ENCODE measurements around the gene SUPT16H. TPM values are rescaled to one million over a fixed set of nuclear protein-coding genes. Genes with fewer than 3 reads are reported as not detected.
A peak's percentile ranks its signal among the peaks of the same experiment; 100 is the strongest.

SUPT16H gene
- total and polyA plus RNA-seq, 2 of the 8 experiments (the other 6 are each of a cell fraction or from before 2014, with no cell fraction given), result 138 to 201 TPM

Small RNAs within 50 kb of the gene (small RNA-seq; reads per million reads assigned to genes)
- gene RN7SL650P (ENCODE audit: insufficient read depth) (not detected), gene SNORD8 (ENCODE audit: insufficient read depth) (37.9 reads per million, percentile 95 among the genes with 10 or more reads in this experiment), gene SNORD9 (ENCODE audit: insufficient read depth) (7.5 reads per million, percentile 75 among the genes with 10 or more reads in this experiment)

Other genes starting within 250 kb of the SUPT16H start
- gene OR5AU1, start 228.0 kb downstream of the SUPT16H start, total RNA-seq (2021; fragmentation: NEBNext Ultra II Directional; extraction: Animal tissue kit (Norgen Biotek cat#: 25700)), result not detected in 2 replicates
- not detected in 2 replicates for gene OR5AU1, start 228.0 kb downstream of the SUPT16H start, polyA plus RNA-seq (2011; rRNA removed)
- 1,203 and 1,207 TPM in 2 replicates for gene HNRNPC, start 114.6 kb downstream of the SUPT16H start, total RNA-seq (2021; fragmentation: NEBNext Ultra II Directional; extraction: Animal tissue kit (Norgen Biotek cat#: 25700))
- gene HNRNPC, start 114.6 kb downstream of the SUPT16H start, polyA plus RNA-seq (2011; rRNA removed), result 517 and 781 TPM in 2 replicates
- 0.63 and 0.65 TPM in 2 replicates for gene RPGRIP1, start 103.9 kb downstream of the SUPT16H start, total RNA-seq (2021; fragmentation: NEBNext Ultra II Directional; extraction: Animal tissue kit (Norgen Biotek cat#: 25700))
- 0.35 and 0.36 TPM in 2 replicates for gene RPGRIP1, start 103.9 kb downstream of the SUPT16H start, polyA plus RNA-seq (2011; rRNA removed)
- gene CHD8, start 72.1 kb upstream of the SUPT16H start, total RNA-seq (2021; fragmentation: NEBNext Ultra II Directional; extraction: Animal tissue kit (Norgen Biotek cat#: 25700)), result 140 TPM in 2 replicates
- 88.3 and 90.8 TPM in 2 replicates for gene CHD8, start 72.1 kb upstream of the SUPT16H start, polyA plus RNA-seq (2011; rRNA removed)
- 26.1 and 27.6 TPM in 2 replicates for gene RAB2B, start 92.9 kb upstream of the SUPT16H start, total RNA-seq (2021; fragmentation: NEBNext Ultra II Directional; extraction: Animal tissue kit (Norgen Biotek cat#: 25700))
- 13.6 and 23.4 TPM in 2 replicates for gene RAB2B, start 92.9 kb upstream of the SUPT16H start, polyA plus RNA-seq (2011; rRNA removed)
- gene TOX4, start 93.2 kb upstream of the SUPT16H start, total RNA-seq (2021; fragmentation: NEBNext Ultra II Directional; extraction: Animal tissue kit (Norgen Biotek cat#: 25700)), result 49.5 and 58.3 TPM in 2 replicates
- 50.5 and 51.5 TPM in 2 replicates for gene TOX4, start 93.2 kb upstream of the SUPT16H start, polyA plus RNA-seq (2011; rRNA removed)
- gene METTL3, start 127.3 kb upstream of the SUPT16H start, total RNA-seq (2021; fragmentation: NEBNext Ultra II Directional; extraction: Animal tissue kit (Norgen Biotek cat#: 25700)), result 98.6 and 103 TPM in 2 replicates
- 144 and 152 TPM in 2 replicates for gene METTL3, start 127.3 kb upstream of the SUPT16H start, polyA plus RNA-seq (2011; rRNA removed)
- 346 and 360 TPM in 2 replicates for gene SALL2, start 142.3 kb upstream of the SUPT16H start, total RNA-seq (2021; fragmentation: NEBNext Ultra II Directional; extraction: Animal tissue kit (Norgen Biotek cat#: 25700))
- gene SALL2, start 142.3 kb upstream of the SUPT16H start, polyA plus RNA-seq (2011; rRNA removed), result 310 and 356 TPM in 2 replicates
- not detected in 2 replicates for gene OR10G3, start 196.1 kb upstream of the SUPT16H start, total RNA-seq (2021; fragmentation: NEBNext Ultra II Directional; extraction: Animal tissue kit (Norgen Biotek cat#: 25700))
- gene OR10G3, start 196.1 kb upstream of the SUPT16H start, polyA plus RNA-seq (2011; rRNA removed), result not detected in 2 replicates